ENCODE data around the gene SYT2.

DNA sequence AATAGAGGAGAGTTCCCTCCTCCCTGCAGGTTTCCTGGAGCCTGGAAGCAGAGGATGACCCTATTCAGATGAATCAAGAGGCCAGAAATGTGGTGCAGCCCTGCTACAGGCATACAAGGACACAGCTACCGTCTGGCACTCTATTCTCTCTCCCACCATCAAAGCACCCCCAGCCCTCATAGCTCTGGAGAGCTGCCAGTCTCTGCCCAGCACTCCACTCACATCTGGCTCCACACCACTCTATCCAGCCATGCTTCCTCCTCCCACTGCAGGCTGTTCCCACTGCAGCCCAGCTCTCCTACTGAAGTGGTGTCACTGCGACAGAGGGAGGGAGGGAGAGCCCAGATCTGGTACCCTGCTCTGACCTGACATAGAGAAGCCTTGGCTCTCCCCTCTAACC lies 18.4 kb downstream of the SYT2 start:
- TF ChIP-seq, protein P1, sequence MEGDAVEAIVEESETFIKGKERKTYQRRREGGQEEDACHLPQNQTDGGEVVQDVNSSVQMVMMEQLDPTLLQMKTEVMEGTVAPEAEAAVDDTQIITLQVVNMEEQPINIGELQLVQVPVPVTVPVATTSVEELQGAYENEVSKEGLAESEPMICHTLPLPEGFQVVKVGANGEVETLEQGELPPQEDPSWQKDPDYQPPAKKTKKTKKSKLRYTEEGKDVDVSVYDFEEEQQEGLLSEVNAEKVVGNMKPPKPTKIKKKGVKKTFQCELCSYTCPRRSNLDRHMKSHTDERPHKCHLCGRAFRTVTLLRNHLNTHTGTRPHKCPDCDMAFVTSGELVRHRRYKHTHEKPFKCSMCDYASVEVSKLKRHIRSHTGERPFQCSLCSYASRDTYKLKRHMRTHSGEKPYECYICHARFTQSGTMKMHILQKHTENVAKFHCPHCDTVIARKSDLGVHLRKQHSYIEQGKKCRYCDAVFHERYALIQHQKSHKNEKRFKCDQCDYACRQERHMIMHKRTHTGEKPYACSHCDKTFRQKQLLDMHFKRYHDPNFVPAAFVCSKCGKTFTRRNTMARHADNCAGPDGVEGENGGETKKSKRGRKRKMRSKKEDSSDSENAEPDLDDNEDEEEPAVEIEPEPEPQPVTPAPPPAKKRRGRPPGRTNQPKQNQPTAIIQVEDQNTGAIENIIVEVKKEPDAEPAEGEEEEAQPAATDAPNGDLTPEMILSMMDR (IDR thresholded peaks at IDR 0.05), result no peak
- TF ChIP-seq EP300 (IDR thresholded peaks at IDR 0.05), result no peak
- TF ChIP-seq POLR2AphosphoS5 (IDR thresholded peaks at IDR 0.05), result no peak

Data from esophagus muscularis mucosa (tissue), 4 donors.